Vagina (tissue), 2 donors: ENCODE measurements around the gene PTPRG. TPM values are rescaled to one million over a fixed set of nuclear protein-coding genes. Genes with fewer than 3 reads are reported as not detected.

Experiments
- DNase-seq, 2 donors: peaks; one replicate each; pipeline ENCODE4 v3.0.0-alpha.2; 2017; ENCODE audit errors: extremely low spot score in 2 of 2
- H3K27ac ChIP-seq: fragments of 200-600 bp; sonication (generic); one replicate; pipeline ENCODE4 v1.5.1; 2019
- H3K27me3 ChIP-seq: fragments of 200-600 bp; sonication (generic); one replicate; pipeline ENCODE4 v1.5.1; 2019
- H3K36me3 ChIP-seq, 2 donors: fragments of 200-600 bp; sonication (generic); one replicate each; pipeline ENCODE4 v1.5.1; 2017 to 2019
- H3K4me1 ChIP-seq: fragments of 200-600 bp; sonication (generic); one replicate; pipeline ENCODE4 v1.5.1; 2019
- H3K4me3 ChIP-seq, 2 donors: fragments of 200-600 bp; sonication (generic); 1 replicate in 1 of 2; 2 replicates in 1 of 2; pipeline ENCODE4 v1.5.1; 2016 to 2019
- H3K9me3 ChIP-seq: fragments of 200-600 bp; sonication (generic); one replicate; pipeline ENCODE4 v1.5.1; 2019
- POLR2A ChIP-seq, 2 donors: fragments of 450-650 bp; IDR thresholded peaks; one replicate each; pipeline ENCODE4 v1.6.1; 2017; ENCODE audit warnings: antibody characterized with exemption in 2 of 2, mild to moderate bottlenecking in 2 of 2, moderate library complexity in 2 of 2
- POLR2AphosphoS5 ChIP-seq, 2 donors: sonication (generic); formaldehyde crosslinking; IDR thresholded peaks; one replicate each; pipeline ENCODE4 v1.9.0; 2017; ENCODE audit warnings: antibody characterized with exemption in 2 of 2, mild to moderate bottlenecking in 2 of 2, low read depth in 1 of 2; ENCODE audit not compliant: insufficient read depth in 1 of 2
- intact Hi-C: fragments of 100-400 bp; cut with DNase I; formaldehyde crosslinking; loops from one replicate; pipeline ENCODE4 v1.15.1; 2023
- total RNA-seq: library from RNA; depleted of rRNA; stranded (reverse); fragments of >200 nt; gene quantifications from one replicate; pipeline ENCODE4 v1.2.3, GENCODE V29; 2016
- TF ChIP-seq, protein P1 (sequence below), 3 experiments: fragments of 450-650 bp in 2 of 3; fragments of 200-600 bp in 1 of 3; sonication (generic) in 1 of 3; IDR thresholded peaks; one replicate each; pipeline ENCODE4 v1.5.1; 2017 to 2019; ENCODE audit warnings: antibody characterized with exemption in 3 of 3, mild to moderate bottlenecking in 2 of 3, moderate library complexity in 2 of 3

Gene PTPRG
- total RNA-seq, 1 donor from 2014 or later = 47.6 TPM

DNA sequence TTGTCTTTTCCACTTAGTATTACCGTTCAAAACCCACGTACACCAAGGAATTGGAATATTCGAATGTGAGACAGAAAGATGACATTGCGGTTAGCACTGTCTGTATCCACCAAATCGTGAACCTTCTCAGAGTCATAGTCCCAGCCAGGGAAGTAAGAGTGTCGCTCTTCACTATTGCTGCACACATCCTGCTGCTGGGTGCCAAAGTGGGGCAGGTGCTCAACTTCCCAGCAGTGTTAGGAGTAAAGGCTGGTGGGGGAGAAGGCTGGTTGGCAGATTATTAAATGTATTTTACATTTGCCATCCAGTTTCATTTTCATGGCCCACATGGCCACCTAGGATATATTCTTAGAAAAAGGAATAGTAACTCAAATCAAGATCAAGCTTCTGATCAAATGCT, 65.1 kb downstream of the PTPRG start:
- Histone ChIP-seq H3K36me3 (no peaks in the 10 kb centered on the region), H3K4me3 (no peak overlapping the region), H3K4me1 (no peaks in the 10 kb centered on the region), H3K27ac (no peak overlapping the region), H3K9me3 (no peaks in the 10 kb centered on the region), H3K27me3 (no peaks in the 10 kb centered on the region)
- DNase-seq = no peak
- intact Hi-C loops = no loop called here
- TF ChIP-seq, protein P1, sequence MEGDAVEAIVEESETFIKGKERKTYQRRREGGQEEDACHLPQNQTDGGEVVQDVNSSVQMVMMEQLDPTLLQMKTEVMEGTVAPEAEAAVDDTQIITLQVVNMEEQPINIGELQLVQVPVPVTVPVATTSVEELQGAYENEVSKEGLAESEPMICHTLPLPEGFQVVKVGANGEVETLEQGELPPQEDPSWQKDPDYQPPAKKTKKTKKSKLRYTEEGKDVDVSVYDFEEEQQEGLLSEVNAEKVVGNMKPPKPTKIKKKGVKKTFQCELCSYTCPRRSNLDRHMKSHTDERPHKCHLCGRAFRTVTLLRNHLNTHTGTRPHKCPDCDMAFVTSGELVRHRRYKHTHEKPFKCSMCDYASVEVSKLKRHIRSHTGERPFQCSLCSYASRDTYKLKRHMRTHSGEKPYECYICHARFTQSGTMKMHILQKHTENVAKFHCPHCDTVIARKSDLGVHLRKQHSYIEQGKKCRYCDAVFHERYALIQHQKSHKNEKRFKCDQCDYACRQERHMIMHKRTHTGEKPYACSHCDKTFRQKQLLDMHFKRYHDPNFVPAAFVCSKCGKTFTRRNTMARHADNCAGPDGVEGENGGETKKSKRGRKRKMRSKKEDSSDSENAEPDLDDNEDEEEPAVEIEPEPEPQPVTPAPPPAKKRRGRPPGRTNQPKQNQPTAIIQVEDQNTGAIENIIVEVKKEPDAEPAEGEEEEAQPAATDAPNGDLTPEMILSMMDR (IDR thresholded peaks at IDR 0.05) = no peak
- TF ChIP-seq POLR2A (IDR thresholded peaks at IDR 0.05) (no peak), POLR2AphosphoS5 (IDR thresholded peaks at IDR 0.05; ENCODE audit: insufficient read depth in 1 of 2, low read depth in 1 of 2) (no peak)

DNA sequence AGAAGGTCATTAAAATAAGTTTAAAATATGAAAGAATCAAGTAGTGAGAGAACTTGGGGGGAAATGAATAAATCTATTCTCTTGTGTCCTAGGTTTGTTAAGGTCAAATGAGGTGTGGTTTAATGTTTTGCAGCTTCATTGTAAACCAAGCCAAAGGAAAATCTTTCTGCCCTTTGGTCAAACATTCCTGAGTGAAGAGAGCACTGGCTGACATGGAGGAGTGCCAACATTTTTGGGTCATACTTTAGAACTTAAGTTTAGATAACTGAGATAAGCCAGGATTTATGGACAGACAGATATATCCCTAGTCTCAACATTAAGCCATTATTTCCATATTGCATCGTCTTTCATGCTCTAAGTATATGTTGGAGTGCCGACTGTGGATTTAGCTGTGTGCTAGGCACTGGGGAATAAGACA, 66.4 kb downstream of the PTPRG start:
- Histone ChIP-seq H3K4me3 (no peak overlapping the region), H3K27me3 (no peaks in the 10 kb centered on the region), H3K4me1 (no peaks in the 10 kb centered on the region), H3K27ac (no peak overlapping the region), H3K36me3 (no peaks in the 10 kb centered on the region), H3K9me3 (no peaks in the 10 kb centered on the region)
- TF ChIP-seq POLR2A (IDR thresholded peaks at IDR 0.05) (no peak), POLR2AphosphoS5 (IDR thresholded peaks at IDR 0.05; ENCODE audit: insufficient read depth in 1 of 2, low read depth in 1 of 2) (no peak)
- TF ChIP-seq, protein P1 (IDR thresholded peaks at IDR 0.05) = no peak
- intact Hi-C loops = no loop called here
- DNase-seq = no peak

DNA sequence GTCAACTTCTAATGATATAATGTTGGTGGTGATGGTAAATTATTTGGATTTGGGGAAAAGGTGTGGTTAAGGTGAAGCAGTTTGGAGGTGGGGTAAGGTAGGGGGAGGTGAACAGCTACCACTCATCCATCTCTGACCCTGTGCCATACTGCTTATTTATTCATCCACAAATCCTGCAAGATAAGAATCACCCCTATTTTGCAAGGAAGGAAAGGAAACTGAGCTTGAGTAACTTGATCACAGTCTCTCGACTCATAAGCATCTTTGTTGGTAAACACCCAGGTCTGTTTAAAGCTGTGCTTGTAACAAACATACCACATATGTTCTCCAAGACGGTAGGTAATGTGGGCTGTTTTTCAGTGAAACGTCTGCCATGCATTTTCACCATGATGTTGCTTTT, 67.3 kb downstream of the PTPRG start:
- Histone ChIP-seq H3K4me1 (no peaks in the 10 kb centered on the region), H3K4me3 (no peak overlapping the region), H3K9me3 (no peaks in the 10 kb centered on the region), H3K27me3 (no peaks in the 10 kb centered on the region), H3K36me3 (no peaks in the 10 kb centered on the region), H3K27ac (no peak overlapping the region)
- intact Hi-C loops = no loop called here
- DNase-seq = no peak
- TF ChIP-seq, protein P1 (IDR thresholded peaks at IDR 0.05) = no peak
- no peak for TF ChIP-seq POLR2AphosphoS5 (IDR thresholded peaks at IDR 0.05; ENCODE audit: insufficient read depth in 1 of 2, low read depth in 1 of 2)
- no peak for TF ChIP-seq POLR2A (IDR thresholded peaks at IDR 0.05)

DNA sequence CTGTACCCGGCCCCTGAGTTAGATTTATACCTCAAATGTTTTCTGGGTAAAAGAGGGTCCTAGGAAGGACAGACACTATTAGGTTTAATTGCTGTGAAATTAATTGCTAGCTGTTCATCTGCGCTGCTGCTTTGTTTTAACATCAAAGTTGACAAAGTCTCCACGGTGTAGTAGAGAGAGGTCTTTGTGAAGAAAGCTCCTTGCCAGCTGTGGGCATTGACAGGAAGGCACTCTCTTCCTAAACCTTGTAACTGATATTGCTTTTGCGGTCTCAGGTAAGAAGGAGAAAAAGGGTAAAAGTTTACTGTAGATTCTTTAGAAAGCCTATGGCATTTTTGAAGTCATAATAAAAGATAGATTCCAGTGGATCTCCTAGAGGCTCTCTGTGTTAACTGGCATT, 68.1 kb downstream of the PTPRG start:
- Histone ChIP-seq H3K27ac (no peak overlapping the region), H3K4me1 (no peaks in the 10 kb centered on the region), H3K36me3 (no peaks in the 10 kb centered on the region), H3K27me3 (no peaks in the 10 kb centered on the region), H3K9me3 (no peaks in the 10 kb centered on the region), H3K4me3 (no peak overlapping the region)
- no peak for DNase-seq
- intact Hi-C loops = no loop called here
- TF ChIP-seq POLR2AphosphoS5 (IDR thresholded peaks at IDR 0.05; ENCODE audit: insufficient read depth in 1 of 2, low read depth in 1 of 2) = no peak
- no peak for TF ChIP-seq POLR2A (IDR thresholded peaks at IDR 0.05)
- TF ChIP-seq, protein P1 (IDR thresholded peaks at IDR 0.05) = no peak

DNA sequence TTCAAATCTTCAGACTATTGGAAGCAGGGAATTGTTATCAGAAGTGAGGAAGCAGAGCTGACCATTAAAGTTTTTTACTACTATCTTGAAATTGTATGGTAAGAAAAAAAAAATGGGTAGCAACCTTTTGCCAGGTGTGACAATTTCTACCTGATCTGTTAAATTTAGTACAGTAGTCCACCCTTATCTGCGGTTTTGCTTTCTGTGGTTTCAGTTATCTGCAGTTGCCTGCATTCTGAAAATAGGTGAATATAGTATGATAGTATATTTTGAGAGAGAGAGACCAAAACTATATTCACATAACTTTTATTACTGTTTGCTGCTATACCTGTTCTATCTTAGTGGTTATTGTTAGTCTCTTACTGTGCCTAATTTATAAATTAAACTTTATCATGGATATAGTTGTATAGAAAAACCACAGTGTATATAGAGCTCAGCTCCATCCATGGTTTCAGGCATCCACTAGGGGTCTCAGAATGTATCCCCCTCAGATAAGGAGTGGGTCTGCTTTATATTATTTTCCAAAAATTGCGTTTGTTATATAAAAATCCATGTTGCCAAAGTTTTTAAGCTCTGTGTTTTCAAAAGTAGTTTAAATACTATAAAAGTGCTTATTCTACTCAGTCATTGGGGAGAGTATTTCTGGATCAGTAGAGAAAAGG, 69.9 kb downstream of the PTPRG start:
- H3K9me3 ChIP-seq = no peaks in the 10 kb centered on the region
- no peak overlapping the region for H3K27ac ChIP-seq
- no peak overlapping the region for H3K4me3 ChIP-seq
- H3K4me1 ChIP-seq = no peaks in the 10 kb centered on the region
- no peak for DNase-seq
- TF ChIP-seq POLR2A (IDR thresholded peaks at IDR 0.05) = no peak
- TF ChIP-seq, protein P1 (IDR thresholded peaks at IDR 0.05) = no peak
- no peak for TF ChIP-seq POLR2AphosphoS5 (IDR thresholded peaks at IDR 0.05; ENCODE audit: insufficient read depth in 1 of 2, low read depth in 1 of 2)
- no peaks in the 10 kb centered on the region for H3K27me3 ChIP-seq
- intact Hi-C loops = no loop called here
- no peaks in the 10 kb centered on the region for H3K36me3 ChIP-seq
